22Rv1 (cell line): ENCODE measurements around the gene ANKHD1.

ENCODE experiments used
- H3K27ac ChIP-seq: fragments of 450-650 bp; 2 replicates; pipeline ENCODE4 v1.5.1; 2017
- ZFX ChIP-seq: fragments of 450-650 bp; IDR thresholded peaks from 2 replicates; pipeline ENCODE4 v1.6.1; 2017; ENCODE audit warnings: antibody characterized with exemption, borderline replicate concordance
- TF ChIP-seq, protein P1 (sequence below): fragments of 450-650 bp; IDR thresholded peaks from 2 replicates; pipeline ENCODE4 v1.5.1; 2017; ENCODE audit warnings: mild to moderate bottlenecking

Gene ANKHD1

DNA sequence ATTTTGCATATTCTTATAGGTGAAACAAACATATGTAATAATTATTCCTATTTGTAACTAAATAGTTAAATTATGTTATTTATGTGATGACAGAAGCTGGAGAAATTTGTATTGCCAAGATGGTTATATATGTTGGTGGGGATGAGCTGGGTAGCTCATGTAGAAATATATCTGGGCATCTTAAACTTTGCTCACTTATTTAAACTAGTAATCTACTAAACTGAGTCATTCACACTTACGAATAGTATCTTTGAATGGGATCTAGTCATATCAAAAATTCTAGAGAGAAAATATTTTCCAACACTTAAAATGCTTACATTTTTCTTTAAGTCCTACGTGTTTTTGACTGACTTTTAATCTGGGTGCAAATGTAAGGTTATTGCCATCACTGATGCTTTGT, 101.2 kb downstream of the ANKHD1 start:
- TF ChIP-seq, protein P1, sequence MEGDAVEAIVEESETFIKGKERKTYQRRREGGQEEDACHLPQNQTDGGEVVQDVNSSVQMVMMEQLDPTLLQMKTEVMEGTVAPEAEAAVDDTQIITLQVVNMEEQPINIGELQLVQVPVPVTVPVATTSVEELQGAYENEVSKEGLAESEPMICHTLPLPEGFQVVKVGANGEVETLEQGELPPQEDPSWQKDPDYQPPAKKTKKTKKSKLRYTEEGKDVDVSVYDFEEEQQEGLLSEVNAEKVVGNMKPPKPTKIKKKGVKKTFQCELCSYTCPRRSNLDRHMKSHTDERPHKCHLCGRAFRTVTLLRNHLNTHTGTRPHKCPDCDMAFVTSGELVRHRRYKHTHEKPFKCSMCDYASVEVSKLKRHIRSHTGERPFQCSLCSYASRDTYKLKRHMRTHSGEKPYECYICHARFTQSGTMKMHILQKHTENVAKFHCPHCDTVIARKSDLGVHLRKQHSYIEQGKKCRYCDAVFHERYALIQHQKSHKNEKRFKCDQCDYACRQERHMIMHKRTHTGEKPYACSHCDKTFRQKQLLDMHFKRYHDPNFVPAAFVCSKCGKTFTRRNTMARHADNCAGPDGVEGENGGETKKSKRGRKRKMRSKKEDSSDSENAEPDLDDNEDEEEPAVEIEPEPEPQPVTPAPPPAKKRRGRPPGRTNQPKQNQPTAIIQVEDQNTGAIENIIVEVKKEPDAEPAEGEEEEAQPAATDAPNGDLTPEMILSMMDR = no peak
- no peak for TF ChIP-seq ZFX
- no peak overlapping the region for H3K27ac ChIP-seq

DNA sequence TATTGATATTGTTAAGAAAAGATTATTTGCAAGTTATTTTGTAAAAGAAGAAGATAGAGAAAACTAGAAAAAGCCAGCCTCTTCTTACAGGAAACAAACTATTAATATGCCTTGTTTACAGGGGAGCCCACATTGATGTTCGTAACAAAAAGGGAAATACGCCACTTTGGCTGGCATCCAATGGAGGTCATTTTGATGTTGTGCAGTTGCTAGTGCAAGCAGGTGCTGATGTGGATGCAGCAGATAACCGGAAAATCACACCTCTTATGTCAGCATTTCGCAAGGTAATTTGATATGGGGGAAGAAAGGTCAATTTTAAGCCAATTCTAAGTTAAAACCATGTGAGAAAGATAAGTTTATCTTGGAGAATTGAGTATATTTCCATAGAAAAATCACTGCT, 108.3 kb downstream of the ANKHD1 start:
- no peak overlapping the region for H3K27ac ChIP-seq
- TF ChIP-seq, protein P1 = no peak
- no peak for TF ChIP-seq ZFX

DNA sequence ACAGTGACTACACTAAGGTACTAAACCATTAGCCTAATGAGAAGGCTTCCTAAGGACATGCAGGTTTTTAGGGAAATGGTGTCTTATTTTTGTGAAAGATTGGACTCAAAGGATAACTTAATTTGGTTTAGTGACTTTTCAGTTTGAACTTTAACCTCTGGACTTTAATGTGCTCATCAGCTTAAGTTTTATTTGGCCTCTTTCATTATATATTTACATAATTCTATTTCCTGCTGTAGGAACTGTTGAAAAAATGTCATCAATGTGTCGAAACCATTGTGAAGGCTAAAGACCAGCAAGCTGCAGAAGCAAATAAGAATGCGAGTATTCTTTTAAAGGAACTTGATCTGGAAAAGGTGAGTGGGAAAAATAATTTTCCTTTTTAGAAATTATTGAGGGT, 111.5 kb downstream of the ANKHD1 start:
- no peak overlapping the region for H3K27ac ChIP-seq
- TF ChIP-seq, protein P1 = no peak
- TF ChIP-seq ZFX = no peak

DNA sequence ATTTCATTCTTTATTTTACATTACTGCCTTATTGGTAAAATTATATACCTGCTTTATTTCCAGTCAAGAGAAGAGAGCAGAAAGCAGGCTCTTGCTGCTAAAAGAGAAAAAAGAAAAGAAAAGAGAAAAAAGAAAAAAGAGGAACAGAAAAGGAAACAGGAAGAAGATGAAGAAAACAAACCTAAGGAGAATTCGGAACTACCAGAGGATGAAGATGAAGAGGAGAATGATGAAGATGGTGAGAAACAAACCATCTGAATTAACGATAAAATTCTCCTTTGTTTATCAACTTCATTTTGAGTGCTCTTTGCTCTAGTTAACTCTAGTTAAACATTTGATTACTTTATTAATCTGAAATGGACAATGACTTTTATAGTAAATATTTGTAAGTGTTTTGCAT, 122.4 kb downstream of the ANKHD1 start:
- TF ChIP-seq, protein P1 = no peak
- no peak for TF ChIP-seq ZFX
- H3K27ac ChIP-seq = no peak overlapping the region

DNA sequence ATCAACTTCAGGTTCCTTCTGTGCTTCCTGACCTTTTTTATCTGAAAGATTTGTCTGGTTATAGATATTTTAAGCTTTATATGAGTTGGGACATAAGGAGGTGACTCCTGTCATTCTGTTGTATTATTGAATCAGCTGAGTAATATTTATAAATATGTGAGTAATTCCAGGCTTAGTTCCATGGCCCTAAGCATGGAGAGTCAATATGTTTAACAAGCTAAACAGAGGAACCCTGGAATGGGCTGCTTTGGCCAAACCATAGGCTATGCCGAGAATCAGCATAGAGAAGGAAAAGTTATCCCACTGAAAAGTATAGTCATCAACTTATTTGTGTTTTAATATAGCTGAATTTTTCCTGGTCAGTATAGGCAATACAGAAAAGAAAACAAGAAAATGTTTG, 138.6 kb downstream of the ANKHD1 start:
- H3K27ac ChIP-seq = no peak overlapping the region
- TF ChIP-seq, protein P1 = no peak
- no peak for TF ChIP-seq ZFX

DNA sequence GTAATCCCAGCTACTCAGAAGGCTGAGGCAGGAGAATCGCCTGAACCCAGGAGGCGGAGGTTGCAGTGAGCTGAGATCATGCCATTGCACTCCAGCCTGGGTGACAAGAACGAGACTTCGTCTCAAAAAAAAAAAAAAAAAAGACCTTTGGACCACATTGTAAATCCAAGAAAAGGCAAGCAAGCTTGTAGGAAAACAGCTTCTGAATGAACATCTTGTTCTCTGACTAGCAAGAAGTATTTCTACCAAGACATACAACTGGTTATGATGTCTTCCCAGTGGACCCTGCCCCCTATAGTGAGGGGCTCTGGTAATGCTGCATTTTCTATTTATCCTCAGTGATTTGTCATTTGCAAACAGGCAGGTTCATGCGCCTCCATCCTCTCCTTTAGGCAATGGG, 141.3 kb downstream of the ANKHD1 start:
- TF ChIP-seq, protein P1 = no peak
- no peak for TF ChIP-seq ZFX

DNA sequence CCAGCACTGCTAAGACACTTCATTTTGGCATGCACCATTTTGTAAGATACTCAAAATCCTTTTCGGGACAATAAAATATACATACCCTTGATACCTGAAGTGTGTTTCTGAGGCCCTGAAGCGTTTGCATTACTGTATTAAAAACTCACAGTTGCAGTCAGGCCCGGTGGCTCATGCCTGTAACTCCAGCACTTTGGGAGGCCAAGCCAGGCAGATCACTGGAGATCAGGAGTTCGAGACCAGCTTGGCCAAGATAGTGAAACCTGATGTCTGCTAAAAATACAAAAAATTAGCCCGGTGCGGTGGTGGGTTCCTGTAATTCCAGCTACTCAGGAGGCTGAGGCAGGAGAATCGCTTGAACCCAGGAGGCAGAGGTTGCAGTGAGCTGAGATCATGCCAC, 143.4 kb downstream of the ANKHD1 start:
- TF ChIP-seq ZFX = no peak
- TF ChIP-seq, protein P1 = no peak
- peak overlapping the region; percentile 89; the same call in 1 of the 2 replicates for H3K27ac ChIP-seq

More for the DNA sequence above, 141.3 kb downstream of the ANKHD1 start:
- no peak overlapping the region for H3K27ac ChIP-seq
